ENCODE measurements around the gene OSCP1.

The OSCP1 gene

DNA sequence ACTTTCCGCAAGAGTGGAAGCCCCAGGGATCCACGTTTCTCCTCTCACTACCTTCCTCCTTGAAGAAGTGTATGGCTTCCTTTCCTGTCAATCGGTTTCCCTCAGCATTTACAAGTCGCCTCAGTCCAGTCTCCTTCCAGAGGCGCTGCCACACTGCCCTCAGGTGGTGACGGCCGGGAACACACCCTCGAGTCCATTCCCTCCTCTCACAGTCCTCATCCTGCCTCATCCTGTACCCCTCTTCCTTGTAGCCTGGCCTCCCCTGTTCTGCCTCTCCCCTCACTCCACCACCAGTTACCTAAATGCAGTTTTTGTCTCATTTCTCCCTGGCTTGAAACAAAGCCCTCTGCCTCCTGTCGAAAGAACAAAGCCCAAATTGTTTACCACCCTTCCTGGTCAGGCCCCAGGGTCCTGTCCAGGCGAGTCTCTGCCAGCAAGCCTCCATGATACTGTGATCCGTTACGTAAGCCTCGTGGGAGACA lies 29.4 kb downstream of the OSCP1 start:
- DNase-seq (ENCODE audit: low read depth): peak; percentile 46
- TF ChIP-seq, protein P1, sequence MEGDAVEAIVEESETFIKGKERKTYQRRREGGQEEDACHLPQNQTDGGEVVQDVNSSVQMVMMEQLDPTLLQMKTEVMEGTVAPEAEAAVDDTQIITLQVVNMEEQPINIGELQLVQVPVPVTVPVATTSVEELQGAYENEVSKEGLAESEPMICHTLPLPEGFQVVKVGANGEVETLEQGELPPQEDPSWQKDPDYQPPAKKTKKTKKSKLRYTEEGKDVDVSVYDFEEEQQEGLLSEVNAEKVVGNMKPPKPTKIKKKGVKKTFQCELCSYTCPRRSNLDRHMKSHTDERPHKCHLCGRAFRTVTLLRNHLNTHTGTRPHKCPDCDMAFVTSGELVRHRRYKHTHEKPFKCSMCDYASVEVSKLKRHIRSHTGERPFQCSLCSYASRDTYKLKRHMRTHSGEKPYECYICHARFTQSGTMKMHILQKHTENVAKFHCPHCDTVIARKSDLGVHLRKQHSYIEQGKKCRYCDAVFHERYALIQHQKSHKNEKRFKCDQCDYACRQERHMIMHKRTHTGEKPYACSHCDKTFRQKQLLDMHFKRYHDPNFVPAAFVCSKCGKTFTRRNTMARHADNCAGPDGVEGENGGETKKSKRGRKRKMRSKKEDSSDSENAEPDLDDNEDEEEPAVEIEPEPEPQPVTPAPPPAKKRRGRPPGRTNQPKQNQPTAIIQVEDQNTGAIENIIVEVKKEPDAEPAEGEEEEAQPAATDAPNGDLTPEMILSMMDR (IDR thresholded peaks at IDR 0.05; ENCODE audit: control insufficient read depth, insufficient read depth, low read depth, low read length, missing control alignments): peak; percentile 97
- H3K4me3 ChIP-seq (ENCODE audit: control insufficient read depth, low read depth, low read length): no peak overlapping the region

GRCh38 chr1:36420409-36420808 lies 29.8 kb downstream of the OSCP1 start:
- TF ChIP-seq, protein P1 (IDR thresholded peaks at IDR 0.05; ENCODE audit: control insufficient read depth, insufficient read depth, low read depth, low read length, missing control alignments): no peak
- H3K4me3 ChIP-seq (ENCODE audit: control insufficient read depth, low read depth, low read length): no peak overlapping the region
- no peak for DNase-seq (ENCODE audit: low read depth)

- H3K4me3 ChIP-seq (ENCODE audit: control insufficient read depth, low read depth, low read length): no peak overlapping the region
- TF ChIP-seq, protein P1 (IDR thresholded peaks at IDR 0.05; ENCODE audit: control insufficient read depth, insufficient read depth, low read depth, low read length, missing control alignments): no peak
- no peak for DNase-seq (ENCODE audit: low read depth)
Observed at GRCh38 chr1:36419569-36419968, 30.7 kb downstream of the OSCP1 start.

GRCh38 chr1:36419140-36419539 lies 31.1 kb downstream of the OSCP1 start:
- H3K4me3 ChIP-seq (ENCODE audit: control insufficient read depth, low read depth, low read length): no peak overlapping the region
- TF ChIP-seq, protein P1 (IDR thresholded peaks at IDR 0.05; ENCODE audit: control insufficient read depth, insufficient read depth, low read depth, low read length, missing control alignments): no peak

GRCh38 chr1:36417931-36418330 lies 32.3 kb downstream of the OSCP1 start:
- DNase-seq (ENCODE audit: low read depth): no peak
- H3K4me3 ChIP-seq (ENCODE audit: control insufficient read depth, low read depth, low read length): no peak overlapping the region
- TF ChIP-seq, protein P1 (IDR thresholded peaks at IDR 0.05; ENCODE audit: control insufficient read depth, insufficient read depth, low read depth, low read length, missing control alignments): no peak

More at GRCh38 chr1:36419140-36419539, 31.1 kb downstream of the OSCP1 start:
- DNase-seq (ENCODE audit: low read depth): no peak

- TF ChIP-seq, protein P1 (IDR thresholded peaks at IDR 0.05; ENCODE audit: control insufficient read depth, insufficient read depth, low read depth, low read length, missing control alignments): no peak
- DNase-seq (ENCODE audit: low read depth): no peak
Observed at GRCh38 chr1:36415661-36416326, 34.5 kb downstream of the OSCP1 start.

More at GRCh38 chr1:36415661-36416326, 34.5 kb downstream of the OSCP1 start:
- no peak overlapping the region for H3K4me3 ChIP-seq (ENCODE audit: control insufficient read depth, low read depth, low read length)

All from AG09309 (cell line).